HG03039 (cell line): Measurements from ENCODE around the gene LGALS14.

Experiments used
- ATAC-seq: cut with Tn5 transposase; IDR thresholded peaks from one replicate; pipeline ENCODE4 v1.9.1; 2021; ENCODE audit warnings: mild to moderate bottlenecking, moderate library complexity; ENCODE audit not compliant: unreplicated experiment

LGALS14 gene

DNA sequence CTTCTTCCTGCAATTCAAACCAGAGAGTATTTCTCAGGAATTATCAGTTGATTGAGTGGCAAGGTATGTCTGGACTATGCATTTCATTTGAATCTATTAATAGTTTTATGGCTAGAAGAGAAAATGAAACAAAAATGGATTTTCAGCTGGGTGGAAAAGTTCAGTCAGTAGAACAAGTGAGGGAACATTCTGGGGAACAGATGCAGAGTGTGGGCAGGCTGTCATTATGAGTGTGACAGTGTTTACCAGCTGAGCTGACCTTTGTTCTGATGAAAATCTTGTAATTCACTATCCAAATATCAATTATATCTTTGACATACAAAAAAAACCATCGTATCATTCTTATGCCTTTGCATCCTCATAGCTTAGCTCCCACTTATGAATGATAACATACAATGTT is 36.1 kb downstream of the LGALS14 start:
- ATAC-seq: no peak

GRCh38 chr19:39745643-39746042 is 41.4 kb downstream of the LGALS14 start:
- ATAC-seq: no peak

GRCh38 chr19:39746836-39747529 is 42.7 kb downstream of the LGALS14 start:
- no peak for ATAC-seq

DNA sequence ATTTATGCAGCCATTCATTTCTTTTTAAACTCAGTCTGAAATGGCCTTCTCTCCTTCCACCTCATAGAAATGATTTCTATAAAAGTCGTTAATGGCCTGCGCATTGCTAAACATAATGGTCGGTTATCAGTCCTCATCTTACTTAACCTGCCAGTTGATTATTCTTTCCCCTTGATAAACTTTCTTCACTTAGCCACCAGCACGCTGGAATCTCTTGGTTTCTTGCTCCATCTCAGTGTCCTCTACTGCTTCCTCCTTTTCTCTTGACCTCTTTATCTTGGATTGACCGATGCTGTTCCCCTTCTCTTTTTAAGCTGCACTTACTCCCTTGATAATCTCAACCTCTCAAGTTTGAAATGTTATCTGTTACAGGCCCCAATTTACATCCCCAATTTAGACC is 45.7 kb downstream of the LGALS14 start:
- no peak for ATAC-seq

GRCh38 chr19:39752390-39752789 is 48.1 kb downstream of the LGALS14 start:
- ATAC-seq: no peak

- ATAC-seq: no peak
Measured at GRCh38 chr19:39752795-39753194, 48.5 kb downstream of the LGALS14 start.

DNA sequence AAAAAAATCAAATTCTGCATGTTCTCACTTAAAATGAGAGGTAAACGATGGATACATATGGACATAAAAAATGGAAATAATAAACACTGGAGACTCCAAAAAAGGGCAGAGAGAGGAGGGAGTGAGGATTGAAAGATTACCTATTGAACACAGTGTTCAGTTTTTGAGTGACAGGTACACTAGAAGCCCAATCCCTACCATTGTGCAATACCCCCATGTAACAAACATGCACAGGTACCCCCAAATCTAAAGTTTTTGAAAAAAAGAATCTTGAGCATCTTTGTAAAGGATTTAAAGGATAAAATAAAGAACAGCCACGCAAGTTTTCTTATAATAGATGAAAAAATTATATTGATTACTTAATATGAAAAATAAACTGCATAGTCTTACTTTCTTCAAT is 50.3 kb downstream of the LGALS14 start:
- no peak for ATAC-seq

GRCh38 chr19:39754971-39755370 is 50.7 kb downstream of the LGALS14 start:
- ATAC-seq: no peak
